ENCODE results near the gene ART4. TPM values are rescaled to one million over a fixed set of nuclear protein-coding genes. Genes with fewer than 3 reads are reported as not detected.

ART4 gene
- total and polyA plus RNA-seq, 2 donors from 2014 or later, result 2.6 to 3.0 TPM

- no peak overlapping the region for H3K9ac ChIP-seq (ENCODE audit: low read length in 3 of 3)
- TF ChIP-seq CTCF (IDR thresholded peaks at IDR 0.05; ENCODE audit: borderline replicate concordance, extremely low read depth, insufficient read depth), result no peak
- DNase-seq (no peak), FAIRE-seq (no peak)
- H3K36me3 ChIP-seq (ENCODE audit: control insufficient read depth in 2 of 3, insufficient read depth in 3 of 3, low read length in 3 of 3), result no peaks in the 10 kb centered on the region
- H3K27ac ChIP-seq (ENCODE audit: low read depth in 2 of 2, low read length in 2 of 2), result no peak overlapping the region
- H3K27me3 ChIP-seq (ENCODE audit: control insufficient read depth, insufficient read depth, low read length), result no peaks in the 10 kb centered on the region
- no peaks in the 10 kb centered on the region for H3K9me3 ChIP-seq (ENCODE audit: control insufficient read depth in 2 of 3, insufficient read depth in 1 of 3, low read length in 3 of 3)
- no peak overlapping the region for H3K4me3 ChIP-seq (ENCODE audit: low read length in 3 of 3)
- intact Hi-C loops (cut with DNase I), result no loop called here
- peaks cover 0 to 3% (median 0%) of the 10 kb centered on the region in 3 donors for H3K4me1 ChIP-seq (ENCODE audit: control insufficient read depth in 2 of 3, insufficient read depth in 2 of 3, low read depth in 1 of 3, low read length in 3 of 3)
Observed at GRCh38 chr12:14811486-14811885, 31.8 kb downstream of the ART4 start.

GRCh38 chr12:14810953-14811483, 32.3 kb downstream of the ART4 start:
- Histone ChIP-seq H3K27me3 (ENCODE audit: control insufficient read depth, insufficient read depth, low read length) (no peaks in the 10 kb centered on the region), H3K27ac (ENCODE audit: low read depth in 2 of 2, low read length in 2 of 2) (no peak overlapping the region), H3K9me3 (ENCODE audit: control insufficient read depth in 2 of 3, insufficient read depth in 1 of 3, low read length in 3 of 3) (no peaks in the 10 kb centered on the region), H3K36me3 (ENCODE audit: control insufficient read depth in 2 of 3, insufficient read depth in 3 of 3, low read length in 3 of 3) (no peaks in the 10 kb centered on the region), H3K9ac (ENCODE audit: low read length in 3 of 3) (no peak overlapping the region), H3K4me3 (ENCODE audit: low read length in 3 of 3) (no peak overlapping the region), H3K4me1 (ENCODE audit: control insufficient read depth in 2 of 3, insufficient read depth in 2 of 3, low read depth in 1 of 3, low read length in 3 of 3) (peaks cover 0 to 3% (median 0%) of the 10 kb centered on the region in 3 donors)
- TF ChIP-seq CTCF (IDR thresholded peaks at IDR 0.05; ENCODE audit: borderline replicate concordance, extremely low read depth, insufficient read depth), result peak; percentile 36
- FAIRE-seq (no peak), DNase-seq (no peak)
- intact Hi-C loops (cut with DNase I), result no loop called here

- H3K27ac ChIP-seq (ENCODE audit: low read depth in 2 of 2, low read length in 2 of 2), result no peak overlapping the region
- intact Hi-C loops (cut with DNase I), result no loop called here
Observed at GRCh38 chr12:14810167-14810952, 33.0 kb downstream of the ART4 start.

More at GRCh38 chr12:14810167-14810952, 33.0 kb downstream of the ART4 start:
- Histone ChIP-seq H3K4me1 (ENCODE audit: control insufficient read depth in 2 of 3, insufficient read depth in 2 of 3, low read depth in 1 of 3, low read length in 3 of 3) (peaks cover 0 to 3% (median 0%) of the 10 kb centered on the region in 3 donors), H3K9ac (ENCODE audit: low read length in 3 of 3) (no peak overlapping the region), H3K27me3 (ENCODE audit: control insufficient read depth, insufficient read depth, low read length) (no peaks in the 10 kb centered on the region), H3K4me3 (ENCODE audit: low read length in 3 of 3) (no peak overlapping the region), H3K36me3 (ENCODE audit: control insufficient read depth in 2 of 3, insufficient read depth in 3 of 3, low read length in 3 of 3) (no peaks in the 10 kb centered on the region), H3K9me3 (ENCODE audit: control insufficient read depth in 2 of 3, insufficient read depth in 1 of 3, low read length in 3 of 3) (no peaks in the 10 kb centered on the region)
- TF ChIP-seq CTCF (IDR thresholded peaks at IDR 0.05; ENCODE audit: borderline replicate concordance, extremely low read depth, insufficient read depth), result no peak
- no peak for FAIRE-seq
- no peak for DNase-seq
